DND-41 (cell line): ENCODE measurements around the gene THRSP.
"Not testable (repeated sequence)": the region's sequence is repeated elsewhere in the genome, so short reads cannot be mapped to it uniquely, and the experiment has no call there.

Experiments
- ATAC-seq: fragments of 200-7000 bp; cut with Tn5 transposase; 3 replicates; pipeline ENCODE4 v1.9.1; 2021; ENCODE audit warnings: low read depth; ENCODE audit not compliant: insufficient read depth
- DNase-seq: peaks from one replicate; pipeline ENCODE4 v3.0.0-alpha.2; 2020
- H2AFZ ChIP-seq: 2 replicates; pipeline ENCODE4 v1.6.0; 2012; ENCODE audit warnings: low read depth, low read length
- H3K27ac ChIP-seq: 2 replicates; pipeline ENCODE4 v1.5.1; 2012; ENCODE audit warnings: low read length, inconsistent platforms
- H3K27me3 ChIP-seq: fragments of 200-600 bp; sonication (generic); 2 replicates; pipeline ENCODE4 v1.6.0; 2012; ENCODE audit warnings: low read length, mild to moderate bottlenecking, inconsistent platforms; ENCODE audit not compliant: insufficient read depth, poor library complexity
- H3K36me3 ChIP-seq: 2 replicates; pipeline ENCODE4 v1.5.1; 2012; ENCODE audit warnings: low read length, inconsistent platforms; ENCODE audit not compliant: insufficient read depth
- H3K4me1 ChIP-seq: 2 replicates; pipeline ENCODE4 v1.5.1; 2012; ENCODE audit warnings: mild to moderate bottlenecking, low read length; ENCODE audit not compliant: insufficient read depth
- H3K4me2 ChIP-seq: 2 replicates; pipeline ENCODE4 v1.6.0; 2012; ENCODE audit warnings: mild to moderate bottlenecking, moderate library complexity, low read length, inconsistent platforms; ENCODE audit not compliant: insufficient read depth
- H3K4me3 ChIP-seq, 2 experiments: fragments of 200-600 bp in 1 of 2; shearing (Covaris generic) in 1 of 2; 2 replicates each; pipeline ENCODE4 v1.5.1; 2012 to 2016; ENCODE audit warnings: inconsistent platforms in 2 of 2, low read length in 2 of 2, mild to moderate bottlenecking in 2 of 2, low read depth in 1 of 2, moderate library complexity in 1 of 2
- H3K79me2 ChIP-seq: 2 replicates; pipeline ENCODE4 v1.6.0; 2012; ENCODE audit warnings: low read length, inconsistent platforms; ENCODE audit not compliant: insufficient read depth
- H3K9ac ChIP-seq: 2 replicates; pipeline ENCODE4 v1.6.0; 2012; ENCODE audit warnings: low read depth, mild to moderate bottlenecking, inconsistent platforms, low read length, moderate library complexity
- H3K9me3 ChIP-seq: 2 replicates; pipeline ENCODE4 v1.5.1; 2012; ENCODE audit warnings: low read length, moderate library complexity, mild to moderate bottlenecking, inconsistent platforms; ENCODE audit not compliant: insufficient read depth, severe bottlenecking
- H4K20me1 ChIP-seq: 2 replicates; pipeline ENCODE4 v1.6.0; 2012; ENCODE audit warnings: low read length; ENCODE audit not compliant: insufficient read depth
- EZH2 ChIP-seq: IDR thresholded peaks from 3 replicates; pipeline ENCODE4 v1.6.1; 2012; ENCODE audit warnings: borderline replicate concordance, low read depth, mild to moderate bottlenecking, moderate library complexity, low read length, inconsistent platforms; ENCODE audit not compliant: severe bottlenecking
- TF ChIP-seq, protein P1 (sequence below): IDR thresholded peaks from 2 replicates; pipeline ENCODE4 v1.5.1; 2012; ENCODE audit warnings: borderline replicate concordance, low read length, moderate library complexity, mild to moderate bottlenecking; ENCODE audit not compliant: poor library complexity, severe bottlenecking; ENCODE audit errors: extremely low read depth

THRSP gene

GRCh38 chr11:78039391-78039918, 24.2 kb upstream of the THRSP start:
- Histone ChIP-seq H3K4me2 (0 out of 2 replicates have a peak overlapping the region, but pooled peaks have one; percentile 32), H3K36me3 (no peaks in the 10 kb centered on the region), H3K79me2 (no peaks in the 10 kb centered on the region), H4K20me1 (no peaks in the 10 kb centered on the region), H3K9me3 (no peaks in the 10 kb centered on the region), H3K27ac (peak overlapping the region; percentile 59), H3K4me1 (peaks cover 10% of the 10 kb centered on the region), H3K9ac (no peak overlapping the region), H2AFZ (peak overlapping the region; percentile 61), H3K27me3 (no peaks in the 10 kb centered on the region), H3K4me3 (no peak overlapping the region)
- DNase-seq = no peak
- peak; percentile 33; the same call in 2 of the 3 replicates for ATAC-seq
- TF ChIP-seq, protein P1, sequence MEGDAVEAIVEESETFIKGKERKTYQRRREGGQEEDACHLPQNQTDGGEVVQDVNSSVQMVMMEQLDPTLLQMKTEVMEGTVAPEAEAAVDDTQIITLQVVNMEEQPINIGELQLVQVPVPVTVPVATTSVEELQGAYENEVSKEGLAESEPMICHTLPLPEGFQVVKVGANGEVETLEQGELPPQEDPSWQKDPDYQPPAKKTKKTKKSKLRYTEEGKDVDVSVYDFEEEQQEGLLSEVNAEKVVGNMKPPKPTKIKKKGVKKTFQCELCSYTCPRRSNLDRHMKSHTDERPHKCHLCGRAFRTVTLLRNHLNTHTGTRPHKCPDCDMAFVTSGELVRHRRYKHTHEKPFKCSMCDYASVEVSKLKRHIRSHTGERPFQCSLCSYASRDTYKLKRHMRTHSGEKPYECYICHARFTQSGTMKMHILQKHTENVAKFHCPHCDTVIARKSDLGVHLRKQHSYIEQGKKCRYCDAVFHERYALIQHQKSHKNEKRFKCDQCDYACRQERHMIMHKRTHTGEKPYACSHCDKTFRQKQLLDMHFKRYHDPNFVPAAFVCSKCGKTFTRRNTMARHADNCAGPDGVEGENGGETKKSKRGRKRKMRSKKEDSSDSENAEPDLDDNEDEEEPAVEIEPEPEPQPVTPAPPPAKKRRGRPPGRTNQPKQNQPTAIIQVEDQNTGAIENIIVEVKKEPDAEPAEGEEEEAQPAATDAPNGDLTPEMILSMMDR = no peak
- no peak for TF ChIP-seq EZH2

DNA sequence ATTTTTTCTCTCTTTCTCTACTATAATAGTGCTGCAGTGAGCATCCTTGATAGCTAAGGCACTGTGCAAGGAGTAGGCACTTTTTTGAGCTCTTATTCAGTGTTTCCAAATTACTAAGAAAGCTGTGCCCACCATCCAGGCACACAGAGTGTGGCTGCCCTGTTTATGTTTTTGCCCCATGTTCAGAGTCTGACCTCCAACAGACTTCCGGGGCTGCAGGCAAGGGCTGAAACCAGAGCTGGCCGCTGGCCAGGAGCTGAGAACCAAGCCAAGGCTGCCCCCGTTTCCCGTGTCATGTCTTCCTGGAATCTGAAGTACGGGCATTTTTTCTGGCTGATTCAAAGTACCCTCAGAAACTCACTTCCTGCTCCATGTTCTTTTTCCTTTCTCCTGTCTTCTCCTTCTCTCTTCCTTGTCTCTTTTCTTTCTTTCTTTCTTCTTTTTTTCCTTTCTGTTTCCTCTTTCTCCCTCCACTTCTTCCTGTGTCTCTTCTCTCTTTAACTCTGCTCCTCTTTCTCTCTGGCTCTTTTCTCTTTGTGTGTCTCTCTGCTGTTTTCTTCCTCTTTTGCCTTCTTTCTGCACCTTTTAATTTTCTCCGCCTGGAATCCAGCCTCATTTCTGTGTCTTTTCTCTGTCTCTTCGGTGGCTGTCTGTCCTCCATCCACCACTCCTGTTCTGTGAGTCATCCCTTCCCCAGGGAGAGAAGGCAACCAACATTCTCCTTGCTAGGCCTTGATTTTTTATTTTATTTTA, 23.6 kb upstream of the THRSP start:
- H2AFZ ChIP-seq = peak overlapping the region; percentile 61
- H3K4me2 ChIP-seq = peak overlapping the region; percentile 32; the same call in 1 of the 2 replicates
- TF ChIP-seq, protein P1 = no peak
- no peak for TF ChIP-seq EZH2
- no peaks in the 10 kb centered on the region for H3K9me3 ChIP-seq
- H4K20me1 ChIP-seq = no peaks in the 10 kb centered on the region
- H3K4me1 ChIP-seq = peaks cover 10% of the 10 kb centered on the region
- no peaks in the 10 kb centered on the region for H3K79me2 ChIP-seq
- peak; percentile 36 for DNase-seq
- H3K9ac ChIP-seq = no peak overlapping the region
- peak overlapping the region; percentile 59 for H3K27ac ChIP-seq
- no peak overlapping the region; a peak in 1 of 4 replicates for H3K4me3 ChIP-seq
- H3K36me3 ChIP-seq = no peaks in the 10 kb centered on the region
- peak; percentile 49 for ATAC-seq
- H3K27me3 ChIP-seq = no peaks in the 10 kb centered on the region

DNA sequence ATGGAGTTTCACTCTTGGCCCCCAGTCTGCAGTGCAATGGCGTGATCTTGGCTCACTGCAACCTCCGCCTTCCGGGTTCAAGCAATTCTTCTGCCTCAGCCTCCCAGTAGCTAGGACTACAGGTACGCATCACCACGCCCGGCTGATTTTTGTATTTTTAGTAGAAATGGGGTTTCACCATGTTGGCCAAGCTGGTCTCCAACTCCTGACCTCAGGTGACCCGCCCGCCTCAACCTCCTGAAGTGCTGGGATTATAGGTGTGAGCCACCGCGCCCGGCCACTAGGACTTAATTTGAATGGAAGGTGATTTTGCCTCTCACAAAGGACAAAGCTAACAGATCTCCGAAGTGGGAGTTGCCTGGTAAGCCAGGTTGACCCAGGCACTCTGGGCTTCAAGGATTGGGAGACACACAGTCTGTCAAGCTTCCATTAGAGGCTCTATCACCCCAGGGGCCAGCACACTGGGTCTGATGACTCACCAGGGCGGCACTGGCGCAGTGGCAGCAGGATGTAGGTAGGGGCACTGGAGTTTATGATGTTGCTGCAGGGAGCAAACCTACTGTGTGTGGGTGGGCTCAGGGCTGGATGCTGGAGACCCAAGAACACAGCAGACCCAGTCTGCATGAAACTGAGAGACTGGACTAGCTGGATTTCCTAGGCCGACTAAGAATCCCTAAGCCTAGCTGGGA, 22.8 kb upstream of the THRSP start:
- Histone ChIP-seq H3K4me1 (peaks cover 15% of the 10 kb centered on the region), H2AFZ (no peak overlapping the region), H3K9ac (no peak overlapping the region)

GRCh38 chr11:78041380-78041719, 22.3 kb upstream of the THRSP start:
- H3K4me2 ChIP-seq, H4K20me1 ChIP-seq, H3K9me3 ChIP-seq, H3K36me3 ChIP-seq, H3K27me3 ChIP-seq, H3K4me3 ChIP-seq, H3K9ac ChIP-seq, DNase-seq, H2AFZ ChIP-seq, ATAC-seq, H3K79me2 ChIP-seq, H3K27ac ChIP-seq: not testable (repeated sequence)
- peaks cover 20% of the 10 kb centered on the region for H3K4me1 ChIP-seq

More for the DNA sequence above, 22.8 kb upstream of the THRSP start:
- Histone ChIP-seq H3K4me3 (no peak overlapping the region), H4K20me1 (no peaks in the 10 kb centered on the region), H3K27me3 (no peaks in the 10 kb centered on the region), H3K9me3 (no peaks in the 10 kb centered on the region), H3K79me2 (no peaks in the 10 kb centered on the region), H3K4me2 (no peak overlapping the region), H3K36me3 (no peaks in the 10 kb centered on the region), H3K27ac (no peak overlapping the region)
- TF ChIP-seq EZH2 = no peak
- TF ChIP-seq, protein P1 = no peak
- DNase-seq = peak; percentile 22
- ATAC-seq = peak; percentile 40; the same call in 2 of the 3 replicates
